Left ventricle myocardium inferior (tissue), 1 donor: ENCODE results near the gene BRD3. TPM values are rescaled to one million over a fixed set of nuclear protein-coding genes. Genes with fewer than 3 reads are reported as not detected.

Experiments used
- DNase-seq: peaks from one replicate; pipeline ENCODE4 v3.0.0-alpha.2; 2020
- H3K27ac ChIP-seq: fragments of 200-600 bp; replicated peaks from 2 replicates; pipeline ENCODE4 v1.8.0; 2021
- H3K27me3 ChIP-seq: fragments of 200-600 bp; 2 replicates; pipeline ENCODE4 v1.8.0; 2021; ENCODE audit warnings: low read depth
- H3K36me3 ChIP-seq: fragments of 200-600 bp; 2 replicates; pipeline ENCODE4 v1.8.0; 2021
- H3K4me1 ChIP-seq: fragments of 200-600 bp; 2 replicates; pipeline ENCODE4 v1.8.0; 2021
- H3K4me3 ChIP-seq: fragments of 200-600 bp; 2 replicates; pipeline ENCODE4 v1.8.0; 2021; ENCODE audit warnings: mild to moderate bottlenecking, moderate library complexity
- H3K9me3 ChIP-seq: fragments of 200-600 bp; replicated peaks from 2 replicates; pipeline ENCODE4 v1.8.0; 2021
- CTCF ChIP-seq: fragments of 200-600 bp; IDR thresholded peaks from 2 replicates; pipeline ENCODE4 v1.8.0; 2021; ENCODE audit warnings: antibody characterized with exemption, mild to moderate bottlenecking, borderline replicate concordance
- intact Hi-C: fragments of 100-400 bp; cut with micrococcal nuclease; formaldehyde crosslinking; loops from one replicate; pipeline ENCODE4 v1.11.0; 2022
- total RNA-seq: library from RNA; stranded (reverse); fragmentation: NEBNext Ultra II Directional; extraction: Animal tissue kit (Norgen Biotek cat#: 25700); gene quantifications from one replicate; pipeline ENCODE4 v1.2.1, GENCODE V29; 2021
- donor health status: DM: no; HTN: yes; CAD: no; lungs with severe emphysema.

Gene BRD3
- total RNA-seq, 1 donor from 2014 or later: 24.7 TPM

- Histone ChIP-seq H3K27me3 (no peaks in the 10 kb centered on the region), H3K36me3 (peaks cover 93% of the 10 kb centered on the region), H3K4me3 (no peak overlapping the region), H3K9me3 (peaks cover 20% of the 10 kb centered on the region), H3K4me1 (peaks cover 12% of the 10 kb centered on the region), H3K27ac (no peak overlapping the region)
- intact Hi-C loops: no loop called here
- no peak for DNase-seq
- TF ChIP-seq CTCF: no peak
These were observed 30.2 kb downstream of the BRD3 start for GRCh38 chr9:134037641-134038040.

DNA sequence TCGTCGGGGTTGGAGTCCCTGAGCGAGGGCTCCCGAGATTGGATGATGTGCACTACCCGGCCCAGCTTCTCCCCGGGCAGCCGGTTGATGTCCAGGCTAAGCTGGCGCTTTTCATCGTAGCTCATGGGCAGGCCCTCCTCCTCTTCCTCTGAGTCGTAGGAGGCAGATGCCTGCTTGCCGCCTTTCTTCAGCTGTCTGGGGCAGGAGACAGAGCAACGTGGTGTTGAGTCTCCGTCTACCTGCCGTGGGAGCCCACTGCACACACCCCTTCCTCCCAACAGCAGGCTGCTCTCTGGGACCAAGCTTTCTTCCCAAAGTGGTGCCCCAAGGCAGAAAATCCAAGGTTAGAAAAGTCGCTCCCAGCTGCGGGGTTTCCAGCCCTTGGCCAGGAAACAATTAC is 31.7 kb downstream of the BRD3 start:
- peaks cover 95% of the 10 kb centered on the region for H3K36me3 ChIP-seq
- H3K27ac ChIP-seq: no peak overlapping the region
- H3K27me3 ChIP-seq: no peaks in the 10 kb centered on the region
- no peak overlapping the region for H3K4me3 ChIP-seq
- no peak for DNase-seq
- peaks cover 6% of the 10 kb centered on the region for H3K4me1 ChIP-seq
- intact Hi-C loops: no loop called here
- peaks cover 20% of the 10 kb centered on the region for H3K9me3 ChIP-seq
- TF ChIP-seq CTCF: no peak

DNA sequence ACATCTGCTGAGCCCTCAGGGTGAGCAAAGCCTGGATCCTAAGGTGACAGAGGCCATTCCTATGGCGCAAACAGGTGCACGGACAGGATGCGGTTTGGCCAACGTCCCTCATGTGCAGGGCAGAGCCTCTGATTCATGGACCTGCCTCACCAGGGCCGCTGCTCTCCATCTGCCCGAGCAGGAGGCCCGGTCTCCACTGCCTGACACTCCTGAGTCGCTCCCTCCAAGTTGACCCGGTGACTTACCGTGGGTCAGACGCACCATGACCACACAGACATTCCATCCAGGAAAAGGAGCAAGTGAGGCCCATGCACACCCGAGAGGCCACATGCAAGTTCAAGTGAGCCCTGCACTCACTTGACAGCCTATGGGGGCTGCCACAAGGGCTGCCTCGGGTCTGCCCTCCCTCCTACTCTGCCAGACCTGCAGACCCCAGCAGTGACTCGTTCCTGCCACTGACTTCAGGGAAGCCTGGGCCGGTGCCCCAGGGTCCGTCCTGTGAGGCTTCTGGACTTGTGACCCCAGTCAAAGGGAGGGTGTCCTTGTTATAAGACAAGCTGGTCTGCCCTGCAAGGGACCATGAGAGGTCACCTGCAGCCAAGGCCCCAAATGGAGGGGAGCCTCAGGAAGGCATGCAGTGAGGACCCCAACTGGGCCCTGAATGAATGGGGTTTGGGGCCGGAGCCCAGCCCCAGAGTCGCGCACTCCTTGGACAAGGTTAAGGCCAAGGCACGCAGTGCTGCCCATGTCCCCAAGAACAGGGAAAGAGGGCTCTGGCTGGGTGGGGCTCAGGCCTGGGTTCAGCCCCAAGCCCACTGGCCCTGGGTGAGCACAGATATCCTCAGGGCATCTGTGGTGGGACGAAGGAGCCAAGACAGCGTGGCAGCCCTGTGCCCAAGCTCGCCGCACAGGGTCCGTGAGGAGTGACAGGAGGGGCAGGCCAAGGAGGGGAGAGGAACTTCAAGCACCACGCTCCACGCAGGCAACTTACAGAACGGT is 32.5 kb downstream of the BRD3 start:
- DNase-seq: no peak
- Histone ChIP-seq H3K36me3 (peaks cover 99% of the 10 kb centered on the region), H3K27ac (no peak overlapping the region), H3K27me3 (no peaks in the 10 kb centered on the region), H3K4me1 (no peaks in the 10 kb centered on the region), H3K4me3 (no peak overlapping the region), H3K9me3 (peaks cover 20% of the 10 kb centered on the region)
- no peak for TF ChIP-seq CTCF
- intact Hi-C loops: no loop called here

DNA sequence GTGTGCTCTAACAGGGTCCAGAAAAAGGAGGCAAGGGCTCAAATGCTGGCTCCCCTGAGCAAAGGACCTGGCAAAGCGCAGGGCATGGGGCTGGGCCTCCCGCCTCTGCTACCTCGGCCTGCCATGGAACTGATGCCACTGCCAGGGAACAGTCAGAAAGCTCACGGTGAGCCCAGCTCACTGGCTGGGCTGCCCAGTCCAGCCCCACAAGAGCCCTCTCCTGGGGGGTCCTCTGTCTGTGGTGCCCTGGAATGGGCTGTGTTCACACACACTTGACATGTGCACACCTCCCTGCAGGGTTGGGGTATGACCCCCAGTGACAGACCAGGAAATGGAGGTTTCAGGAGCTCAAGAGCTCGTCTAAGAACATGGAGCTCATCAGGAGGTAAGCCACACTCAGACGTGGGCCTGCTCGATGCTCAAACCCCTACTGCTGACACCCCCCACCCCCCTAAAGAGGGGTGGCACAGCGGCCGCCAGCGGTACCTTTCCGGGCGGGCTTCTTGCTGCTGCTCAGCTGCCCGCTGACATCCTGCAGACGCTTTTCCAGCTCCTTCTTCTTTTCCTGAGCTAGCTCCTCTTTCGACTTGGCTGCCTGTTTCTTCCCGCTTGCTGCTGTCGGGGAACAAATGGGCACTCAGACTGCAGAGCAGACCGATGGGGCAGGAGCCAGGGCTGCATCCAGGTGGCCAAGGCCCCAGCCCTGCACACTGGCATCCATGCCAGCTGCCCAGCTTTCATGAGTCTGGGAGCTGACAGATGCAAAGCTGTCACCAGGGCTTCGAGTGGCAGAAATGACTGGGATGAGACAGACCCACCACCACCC is 33.4 kb downstream of the BRD3 start:
- peaks cover 94% of the 10 kb centered on the region for H3K36me3 ChIP-seq
- peaks cover 20% of the 10 kb centered on the region for H3K9me3 ChIP-seq
- intact Hi-C loops: no loop called here
- no peak overlapping the region for H3K4me3 ChIP-seq
- H3K27me3 ChIP-seq: no peaks in the 10 kb centered on the region
- DNase-seq: no peak
- H3K4me1 ChIP-seq: no peaks in the 10 kb centered on the region
- H3K27ac ChIP-seq: no peak overlapping the region
- no peak for TF ChIP-seq CTCF

- H3K9me3 ChIP-seq: peaks cover 18% of the 10 kb centered on the region
- no peaks in the 10 kb centered on the region for H3K4me1 ChIP-seq
- H3K27me3 ChIP-seq: no peaks in the 10 kb centered on the region
- H3K4me3 ChIP-seq: no peak overlapping the region
- H3K27ac ChIP-seq: no peak overlapping the region
- TF ChIP-seq CTCF: no peak
- H3K36me3 ChIP-seq: peaks cover 86% of the 10 kb centered on the region
- intact Hi-C loops: no loop called here
- DNase-seq: no peak
These were observed 34.2 kb downstream of the BRD3 start for GRCh38 chr9:134033516-134034214.
